HCT116 (cell line): ENCODE results near the gene PICALM.

Experiments used
- CTCF ChIP-seq, 3 experiments: fragments of 200-600 bp in 1 of 3; sonication (generic) in 1 of 3; IDR thresholded peaks in 2 of 3; conservative IDR thresholded peaks in 1 of 3; 2 replicates each; pipeline ENCODE4 v1.5.1; 2012 to 2017; ENCODE audit warnings: low read depth in 2 of 3, low read length in 2 of 3, antibody characterized with exemption in 1 of 3, borderline replicate concordance in 1 of 3, control low read depth in 1 of 3, mild to moderate bottlenecking in 1 of 3, mixed read lengths in 1 of 3, mixed run types in 1 of 3, moderate library complexity in 1 of 3; ENCODE audit not compliant: insufficient read depth in 1 of 3
- EZH2phosphoT487 ChIP-seq: fragments of 200-600 bp; IDR thresholded peaks from 2 replicates; pipeline ENCODE4 v1.6.1; 2018; ENCODE audit warnings: antibody characterized with exemption, borderline replicate concordance

GRCh38 chr11:85923455-85923854 is 145.4 kb downstream of the PICALM start:
- TF ChIP-seq CTCF (IDR thresholded peaks at IDR 0.05 in 2 of 3, conservative IDR thresholded peaks at IDR 0.05 in 1 of 3; ENCODE audit: borderline replicate concordance in 1 of 3, insufficient read depth in 1 of 3, low read depth in 2 of 3, low read length in 2 of 3) (no peak), EZH2phosphoT487 (no peak)
